Measurements from ENCODE around the gene ARHGAP10.

DNA sequence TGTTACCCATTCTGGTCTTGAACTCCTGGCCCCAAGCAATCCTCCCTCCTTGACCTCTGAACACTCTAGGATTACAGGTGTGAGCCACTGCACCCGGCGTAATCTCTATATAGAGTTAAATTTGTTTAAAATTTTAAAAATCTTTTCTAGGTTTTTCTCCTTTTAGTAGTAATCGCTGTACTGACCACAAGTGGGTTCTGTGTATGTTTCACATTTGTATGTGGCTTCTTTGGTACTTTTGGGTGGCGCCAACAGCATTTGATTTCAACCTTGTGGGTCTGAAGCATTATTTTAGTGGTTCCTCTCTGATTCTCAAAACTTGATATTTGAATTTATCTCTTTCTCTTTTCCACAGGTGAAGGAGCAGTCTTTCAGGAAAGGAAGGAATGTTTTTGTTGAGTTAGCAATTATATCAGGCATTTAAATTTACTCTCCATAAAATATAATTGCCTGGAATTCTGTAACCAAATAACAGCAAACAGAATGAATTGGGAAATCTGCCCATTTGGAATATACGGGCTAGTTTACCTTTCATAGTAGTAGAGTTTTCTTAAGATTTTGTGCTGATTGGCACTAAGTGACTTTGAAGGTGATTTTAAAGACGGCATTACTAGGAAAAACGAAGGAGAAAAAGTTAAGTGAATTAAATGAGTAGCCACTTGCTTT lies 29.5 kb downstream of the ARHGAP10 start:
- TF ChIP-seq, protein P1, sequence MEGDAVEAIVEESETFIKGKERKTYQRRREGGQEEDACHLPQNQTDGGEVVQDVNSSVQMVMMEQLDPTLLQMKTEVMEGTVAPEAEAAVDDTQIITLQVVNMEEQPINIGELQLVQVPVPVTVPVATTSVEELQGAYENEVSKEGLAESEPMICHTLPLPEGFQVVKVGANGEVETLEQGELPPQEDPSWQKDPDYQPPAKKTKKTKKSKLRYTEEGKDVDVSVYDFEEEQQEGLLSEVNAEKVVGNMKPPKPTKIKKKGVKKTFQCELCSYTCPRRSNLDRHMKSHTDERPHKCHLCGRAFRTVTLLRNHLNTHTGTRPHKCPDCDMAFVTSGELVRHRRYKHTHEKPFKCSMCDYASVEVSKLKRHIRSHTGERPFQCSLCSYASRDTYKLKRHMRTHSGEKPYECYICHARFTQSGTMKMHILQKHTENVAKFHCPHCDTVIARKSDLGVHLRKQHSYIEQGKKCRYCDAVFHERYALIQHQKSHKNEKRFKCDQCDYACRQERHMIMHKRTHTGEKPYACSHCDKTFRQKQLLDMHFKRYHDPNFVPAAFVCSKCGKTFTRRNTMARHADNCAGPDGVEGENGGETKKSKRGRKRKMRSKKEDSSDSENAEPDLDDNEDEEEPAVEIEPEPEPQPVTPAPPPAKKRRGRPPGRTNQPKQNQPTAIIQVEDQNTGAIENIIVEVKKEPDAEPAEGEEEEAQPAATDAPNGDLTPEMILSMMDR (IDR thresholded peaks at IDR 0.05): no peak
- TF ChIP-seq POLR2A (IDR thresholded peaks at IDR 0.05): no peak

Data from testis (tissue), 2 donors.